Esophagus muscularis mucosa (tissue), 4 donors: ENCODE results near the gene DOCK10. TPM values are rescaled to one million over a fixed set of nuclear protein-coding genes. Genes with fewer than 3 reads are reported as not detected.

Source experiments
- DNase-seq: peaks from one replicate; pipeline ENCODE4 v3.0.0-alpha.2; 2017; ENCODE audit errors: extremely low spot score
- H3K27ac ChIP-seq, 4 donors: fragments of 200-600 bp; sonication (generic); replicated peaks in 1 of 4; 1 replicate in 3 of 4; 2 replicates in 1 of 4; pipeline ENCODE4 v1.5.1; 2016 to 2019; ENCODE audit warnings: mild to moderate bottlenecking in 1 of 4
- H3K27me3 ChIP-seq, 4 donors: fragments of 200-600 bp; sonication (generic); one replicate each; pipeline versions ENCODE4 v1.5.1 to v1.6.0; 2016 to 2019
- H3K36me3 ChIP-seq, 4 donors: fragments of 200-600 bp; sonication (generic); one replicate each; pipeline ENCODE4 v1.5.1; 2016 to 2019
- H3K4me1 ChIP-seq, 4 donors: fragments of 200-600 bp; sonication (generic); one replicate each; pipeline ENCODE4 v1.5.1; 2016 to 2019
- H3K4me3 ChIP-seq, 4 donors: fragments of 200-600 bp; sonication (generic); 1 replicate in 2 of 4; 2 replicates in 2 of 4; pipeline ENCODE4 v1.5.1; 2016 to 2019; ENCODE audit warnings: mild to moderate bottlenecking in 4 of 4, moderate library complexity in 1 of 4
- H3K9me3 ChIP-seq, 4 donors: fragments of 200-600 bp; sonication (generic); 1 replicate in 3 of 4; 2 replicates in 1 of 4; pipeline ENCODE4 v1.5.1; 2016 to 2019
- EP300 ChIP-seq: sonication (generic); formaldehyde crosslinking; IDR thresholded peaks from one replicate; pipeline ENCODE4 v1.6.1; 2017; ENCODE audit warnings: antibody characterized with exemption
- POLR2A ChIP-seq: fragments of 450-650 bp; IDR thresholded peaks from one replicate; pipeline ENCODE4 v1.6.1; 2017; ENCODE audit warnings: antibody characterized with exemption, moderate library complexity, mild to moderate bottlenecking, low read depth
- POLR2AphosphoS5 ChIP-seq, 2 donors: sonication (generic); formaldehyde crosslinking; IDR thresholded peaks; one replicate each; pipeline ENCODE4 v1.6.1; 2017; ENCODE audit warnings: antibody characterized with exemption in 2 of 2
- WGBS: methylation state at CpG from one replicate; pipeline ENCODE4 v1.1.5; 2018; 5-methylcytosine and 5-hydroxymethylcytosine counted together
- intact Hi-C: fragments of 100-400 bp; cut with DNase I; formaldehyde crosslinking; loops from one replicate; pipeline ENCODE4 v1.15.1; 2023
- total RNA-seq, 4 donors: library from RNA; depleted of rRNA; stranded (reverse); fragments of >200 nt; gene quantifications; one replicate each; pipeline versions ENCODE4 v1.1.0 to v1.2.1, GENCODE V29; 2016
- TF ChIP-seq, protein P1 (sequence below), 3 experiments: fragments of 200-600 bp in 2 of 3; fragments of 450-650 bp in 1 of 3; sonication (generic) in 2 of 3; IDR thresholded peaks; one replicate each; pipeline ENCODE4 v1.5.1; 2017 to 2019; ENCODE audit warnings: antibody characterized with exemption in 3 of 3, mild to moderate bottlenecking in 2 of 3, moderate library complexity in 1 of 3

DOCK10 gene
- total RNA-seq, 4 donors from 2014 or later: 1.9 to 11.6 (median 6.3) TPM

DNA sequence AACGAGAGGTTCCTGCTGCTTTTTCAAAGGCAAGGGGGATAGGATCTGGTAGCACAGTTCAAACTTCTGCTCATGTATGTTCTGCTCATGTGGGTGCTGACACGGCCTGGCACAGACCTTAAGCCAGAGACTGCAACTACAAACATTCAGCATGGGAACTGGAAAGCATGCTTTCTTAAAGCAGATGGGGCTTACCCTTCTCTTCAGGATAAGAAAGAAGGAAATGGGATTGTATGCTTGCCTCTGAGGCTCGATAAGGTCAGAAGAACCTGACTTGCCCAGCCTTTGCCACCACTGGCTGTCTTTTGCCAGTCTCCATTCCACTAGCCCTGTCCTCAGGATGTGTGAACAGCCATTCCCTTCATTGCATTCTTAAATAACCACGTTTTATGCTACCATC is 10.7 kb downstream of the DOCK10 start:
- H3K36me3 ChIP-seq: no peaks in the 10 kb centered on the region
- TF ChIP-seq, protein P1, sequence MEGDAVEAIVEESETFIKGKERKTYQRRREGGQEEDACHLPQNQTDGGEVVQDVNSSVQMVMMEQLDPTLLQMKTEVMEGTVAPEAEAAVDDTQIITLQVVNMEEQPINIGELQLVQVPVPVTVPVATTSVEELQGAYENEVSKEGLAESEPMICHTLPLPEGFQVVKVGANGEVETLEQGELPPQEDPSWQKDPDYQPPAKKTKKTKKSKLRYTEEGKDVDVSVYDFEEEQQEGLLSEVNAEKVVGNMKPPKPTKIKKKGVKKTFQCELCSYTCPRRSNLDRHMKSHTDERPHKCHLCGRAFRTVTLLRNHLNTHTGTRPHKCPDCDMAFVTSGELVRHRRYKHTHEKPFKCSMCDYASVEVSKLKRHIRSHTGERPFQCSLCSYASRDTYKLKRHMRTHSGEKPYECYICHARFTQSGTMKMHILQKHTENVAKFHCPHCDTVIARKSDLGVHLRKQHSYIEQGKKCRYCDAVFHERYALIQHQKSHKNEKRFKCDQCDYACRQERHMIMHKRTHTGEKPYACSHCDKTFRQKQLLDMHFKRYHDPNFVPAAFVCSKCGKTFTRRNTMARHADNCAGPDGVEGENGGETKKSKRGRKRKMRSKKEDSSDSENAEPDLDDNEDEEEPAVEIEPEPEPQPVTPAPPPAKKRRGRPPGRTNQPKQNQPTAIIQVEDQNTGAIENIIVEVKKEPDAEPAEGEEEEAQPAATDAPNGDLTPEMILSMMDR (IDR thresholded peaks at IDR 0.05): no peak
- no peak for TF ChIP-seq POLR2A
- TF ChIP-seq POLR2AphosphoS5 (IDR thresholded peaks at IDR 0.05): no peak
- no peak for TF ChIP-seq EP300
- no peaks in the 10 kb centered on the region for H3K4me1 ChIP-seq
- no peak for DNase-seq
- no peaks in the 10 kb centered on the region for H3K27me3 ChIP-seq
- 78% methylated on average over 4 of the region's 4 CpGs for whole genome bisulfite sequencing
- intact Hi-C loops: no loop called here
- no peak overlapping the region for H3K27ac ChIP-seq
- H3K9me3 ChIP-seq: no peaks in the 10 kb centered on the region
- H3K4me3 ChIP-seq: no peak overlapping the region

DNA sequence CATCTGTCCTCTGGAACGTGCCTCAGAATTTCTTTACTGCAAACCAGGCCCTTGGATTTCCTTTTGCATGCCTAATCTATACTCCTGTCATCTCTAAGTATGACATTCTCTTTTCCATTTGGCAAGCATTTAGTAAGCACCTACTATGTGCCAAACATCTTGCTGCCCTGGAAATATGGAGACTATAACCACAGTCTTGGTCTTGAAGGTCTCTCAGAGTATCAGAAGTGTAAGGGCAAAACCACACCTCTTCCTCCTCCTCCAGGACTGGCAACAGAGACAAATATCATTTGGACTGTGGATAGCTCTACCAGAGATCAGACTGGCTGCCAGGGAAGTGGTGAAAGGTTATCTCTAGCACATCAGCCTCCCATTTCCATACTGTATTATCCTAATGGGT is 11.4 kb downstream of the DOCK10 start:
- 77% methylated on average over 1 of the region's 1 CpG for WGBS

DNA sequence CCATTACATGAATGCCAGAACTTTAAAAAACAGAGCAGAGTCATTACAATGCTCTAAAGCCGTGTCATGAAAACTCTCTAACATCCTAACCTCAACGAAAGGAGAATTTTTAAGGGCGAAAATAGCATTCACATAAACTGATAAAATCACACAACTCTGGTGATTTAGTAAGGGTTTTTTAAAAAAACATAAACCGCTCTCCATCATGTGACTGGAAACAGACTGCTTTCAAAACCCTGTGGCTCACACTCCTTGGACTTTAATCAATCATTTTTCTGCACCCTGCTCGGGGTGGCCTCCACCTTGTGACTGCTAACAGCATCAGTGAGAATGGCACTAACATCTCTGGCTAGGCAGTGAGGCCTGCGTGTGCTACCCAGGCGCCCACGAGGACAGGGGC is 12.1 kb downstream of the DOCK10 start:
- WGBS: 82% methylated on average over 8 of the region's 8 CpGs
- Histone ChIP-seq H3K27ac (no peak overlapping the region), H3K4me3 (no peak overlapping the region), H3K36me3 (no peaks in the 10 kb centered on the region), H3K4me1 (no peaks in the 10 kb centered on the region), H3K27me3 (no peaks in the 10 kb centered on the region), H3K9me3 (no peaks in the 10 kb centered on the region)
- no peak for DNase-seq
- intact Hi-C loops: no loop called here
- TF ChIP-seq, protein P1 (IDR thresholded peaks at IDR 0.05): no peak
- TF ChIP-seq EP300 (no peak), POLR2AphosphoS5 (IDR thresholded peaks at IDR 0.05) (no peak)

More for the DNA sequence above, 11.4 kb downstream of the DOCK10 start:
- H3K9me3 ChIP-seq: no peaks in the 10 kb centered on the region
- DNase-seq: no peak
- no peaks in the 10 kb centered on the region for H3K36me3 ChIP-seq
- H3K27ac ChIP-seq: no peak overlapping the region
- no peaks in the 10 kb centered on the region for H3K4me1 ChIP-seq
- intact Hi-C loops: no loop called here
- TF ChIP-seq, protein P1 (IDR thresholded peaks at IDR 0.05): no peak
- no peak for TF ChIP-seq POLR2A
- TF ChIP-seq EP300: no peak
- TF ChIP-seq POLR2AphosphoS5 (IDR thresholded peaks at IDR 0.05): no peak
- H3K4me3 ChIP-seq: no peak overlapping the region
- no peaks in the 10 kb centered on the region for H3K27me3 ChIP-seq

DNA sequence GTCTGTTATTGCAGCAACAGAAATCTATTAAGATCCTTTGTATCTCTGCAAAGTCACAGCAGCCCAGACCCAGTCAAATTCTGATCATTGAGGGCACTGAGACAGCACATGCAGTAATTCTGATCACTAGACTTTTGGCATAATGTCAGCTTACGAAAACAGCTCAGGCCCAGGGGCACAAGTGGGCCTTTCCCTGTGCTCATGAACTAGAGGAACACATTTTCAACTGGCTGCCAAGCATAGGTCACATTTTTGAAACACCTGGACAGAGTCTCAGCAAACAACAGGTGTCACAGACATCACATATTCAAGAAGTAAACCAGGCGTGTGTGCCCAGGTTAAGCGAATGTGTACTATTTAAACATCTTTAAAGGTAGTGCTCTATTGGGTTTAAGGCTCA is 13.7 kb downstream of the DOCK10 start:
- DNase-seq: no peak
- Histone ChIP-seq H3K27ac (no peak overlapping the region), H3K4me1 (no peaks in the 10 kb centered on the region), H3K9me3 (no peaks in the 10 kb centered on the region), H3K36me3 (no peaks in the 10 kb centered on the region), H3K4me3 (no peak overlapping the region), H3K27me3 (no peaks in the 10 kb centered on the region)
- WGBS: 100% methylated on average over 3 of the region's 3 CpGs
- TF ChIP-seq EP300 (no peak), POLR2AphosphoS5 (IDR thresholded peaks at IDR 0.05) (no peak), POLR2A (no peak)
- TF ChIP-seq, protein P1 (IDR thresholded peaks at IDR 0.05): no peak
- intact Hi-C loops: no loop called here

DNA sequence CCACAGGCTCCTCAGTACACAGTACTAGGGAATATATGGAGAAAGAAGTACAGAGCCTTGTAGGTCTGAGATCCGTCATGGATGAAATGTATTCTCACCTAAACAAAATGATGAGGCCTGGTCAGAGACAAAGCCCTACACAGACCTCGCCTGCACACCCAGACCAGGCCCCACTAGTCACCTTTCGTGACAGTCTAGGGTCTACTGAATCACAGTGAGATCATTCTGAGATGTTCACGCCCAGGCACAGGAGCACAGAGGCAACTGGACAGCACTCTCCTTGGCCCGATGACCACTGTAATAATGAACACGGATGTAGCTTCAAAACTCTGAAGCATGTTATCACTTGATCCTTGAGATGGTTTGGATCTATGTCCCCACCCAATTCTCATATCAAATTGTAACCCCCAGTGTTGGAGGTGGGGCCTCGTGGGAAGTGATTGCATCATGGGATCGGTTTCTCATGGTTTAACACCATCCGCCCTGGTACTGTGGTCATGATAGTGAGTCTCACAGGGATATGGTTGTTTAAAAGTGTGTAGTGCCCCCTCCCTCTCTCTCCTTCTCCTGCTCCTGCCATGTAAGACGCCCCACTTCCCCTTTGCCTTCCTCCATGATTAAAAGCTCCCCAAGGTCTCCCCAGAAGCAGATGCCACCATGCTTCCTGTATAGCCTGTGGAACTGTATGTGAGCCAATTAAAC is 15.1 kb downstream of the DOCK10 start:
- 74% methylated on average over 8 of the region's 10 CpGs for WGBS
- Histone ChIP-seq H3K9me3 (no peaks in the 10 kb centered on the region), H3K36me3 (no peaks in the 10 kb centered on the region), H3K4me1 (no peaks in the 10 kb centered on the region), H3K4me3 (no peak overlapping the region), H3K27ac (no peak overlapping the region), H3K27me3 (no peaks in the 10 kb centered on the region)
- TF ChIP-seq POLR2AphosphoS5 (IDR thresholded peaks at IDR 0.05) (no peak), EP300 (no peak), POLR2A (no peak)
- TF ChIP-seq, protein P1 (IDR thresholded peaks at IDR 0.05): no peak
- intact Hi-C loops: no loop called here
- no peak for DNase-seq
